Stimulated activated CD8-positive, alpha-beta memory T cell treated with anti-CD3 and anti-CD28 coated beads, Interleukin-4, amount 100 ng/mL, for 24 hours (primary cell): ENCODE results near the gene PTN.
"Not testable (repeated sequence)": the region's sequence is repeated elsewhere in the genome, so short reads cannot be mapped to it uniquely, and the experiment has no call there.

Experiments used
- DNase-seq: peaks from one replicate; pipeline ENCODE4 v3.0.0-alpha.2; 2020; ENCODE audit warnings: low read depth

Gene PTN

DNA sequence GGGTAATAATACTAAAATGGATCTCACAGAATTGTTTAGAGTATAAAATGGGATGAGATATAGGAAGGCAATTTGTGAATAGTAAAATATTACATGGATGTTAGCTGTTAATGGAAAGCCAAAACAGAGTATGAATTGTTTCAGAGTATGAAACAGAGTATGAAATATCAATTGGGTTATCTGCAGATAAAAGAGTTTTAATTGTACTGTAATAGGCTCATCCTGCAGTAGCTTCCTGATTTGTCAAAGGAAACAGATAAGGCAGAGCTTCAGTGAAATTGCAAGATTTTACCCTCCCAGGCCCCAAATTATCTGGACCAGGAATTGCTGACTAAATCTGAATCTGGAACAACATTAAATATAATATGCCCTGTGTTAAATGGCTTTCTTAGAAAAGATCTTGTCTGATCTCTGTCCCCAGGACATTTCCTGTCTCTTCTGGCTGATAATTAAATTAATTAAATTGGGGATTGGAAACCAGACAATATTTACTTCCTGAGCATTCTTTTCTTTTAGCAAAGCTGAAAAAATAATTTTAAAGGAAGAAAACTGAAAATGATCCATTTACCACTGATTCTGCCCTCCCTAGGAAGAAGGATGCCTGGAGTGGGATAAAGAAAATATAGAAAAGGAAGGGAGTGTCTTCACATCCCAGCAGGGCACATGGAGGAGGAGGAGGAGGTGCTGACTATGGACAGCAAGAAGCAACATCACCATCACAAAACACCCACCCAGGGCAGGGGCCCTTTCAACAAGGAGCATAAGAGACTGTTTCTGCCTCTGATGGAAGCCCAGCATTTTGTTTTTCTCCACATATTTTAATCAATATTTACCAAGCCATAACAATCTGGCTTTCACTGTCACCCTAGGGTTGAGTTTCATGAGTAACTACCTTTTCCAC, 18.5 kb downstream of the PTN start:
- no peak for DNase-seq

DNA sequence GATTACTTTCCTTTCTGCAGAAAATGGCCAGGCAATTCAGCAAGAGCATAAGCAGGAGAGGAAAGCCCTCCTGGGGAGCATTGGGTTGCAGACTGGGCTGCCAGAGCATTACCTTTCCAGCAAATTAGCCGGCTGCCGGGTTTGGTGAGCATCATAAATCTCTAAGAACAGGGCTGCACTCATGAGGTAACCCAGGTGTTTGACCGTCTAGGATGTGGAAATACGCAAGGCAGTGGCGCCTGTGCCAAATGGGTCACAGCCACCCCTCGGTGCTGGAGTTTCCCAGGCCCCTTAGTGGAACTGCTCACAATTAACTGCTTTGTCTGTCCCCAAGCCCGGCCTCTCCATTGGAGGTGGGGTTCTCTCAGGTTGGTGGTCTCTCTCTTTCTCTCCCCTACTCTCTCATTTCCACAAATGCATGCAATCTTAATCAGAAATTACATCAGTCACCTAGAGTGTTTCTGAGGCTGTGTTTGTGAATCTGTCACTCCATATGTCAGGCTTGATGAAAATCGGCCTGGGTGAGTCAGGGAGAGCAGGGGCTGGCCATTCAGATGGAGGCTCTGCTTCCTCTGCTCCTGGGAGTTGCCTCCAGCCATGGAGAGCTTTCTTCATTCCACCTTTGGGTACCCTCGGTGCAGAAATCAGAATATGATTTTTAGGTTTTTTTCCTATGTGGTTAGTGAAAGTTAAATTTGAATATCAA, 26.7 kb downstream of the PTN start:
- DNase-seq, result no peak

DNA sequence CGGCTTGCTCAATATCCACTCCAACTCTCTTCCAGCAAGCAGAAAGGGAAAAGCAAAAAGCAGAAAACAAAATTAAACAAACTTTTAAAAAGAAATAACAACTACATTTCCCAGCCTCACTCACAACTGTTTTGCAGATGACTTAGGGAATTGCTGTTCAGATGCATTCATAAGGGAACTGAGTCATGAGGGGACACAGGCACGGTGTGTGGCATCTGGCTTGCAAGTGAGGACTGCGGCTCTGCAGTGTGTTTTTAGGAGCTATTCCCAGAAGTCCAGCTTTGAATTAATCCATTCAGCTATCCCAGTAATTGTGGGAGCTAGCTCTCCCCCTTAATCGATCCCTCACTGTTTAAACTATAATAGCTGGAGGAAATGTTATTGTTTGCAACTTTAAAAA, 30.3 kb downstream of the PTN start:
- DNase-seq, result no peak

DNA sequence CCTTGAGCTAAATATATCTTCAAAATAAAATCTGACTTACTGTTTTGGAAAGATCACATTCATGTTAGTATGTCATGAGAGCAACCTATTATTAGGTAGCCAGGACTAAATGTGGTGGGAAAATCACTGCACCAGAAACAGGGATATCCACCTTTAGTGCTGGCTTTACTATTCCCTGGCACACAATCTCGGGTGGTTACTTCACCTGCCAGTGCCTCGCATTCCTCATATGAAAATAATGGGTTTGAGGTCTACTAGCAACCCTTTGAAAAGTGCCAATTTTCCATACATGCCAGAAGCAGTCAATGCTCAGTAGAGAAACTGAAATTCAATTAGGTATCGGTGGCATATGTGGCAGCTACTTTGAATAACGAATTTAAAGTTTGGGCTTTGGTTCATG, 36.8 kb downstream of the PTN start:
- no peak for DNase-seq

DNA sequence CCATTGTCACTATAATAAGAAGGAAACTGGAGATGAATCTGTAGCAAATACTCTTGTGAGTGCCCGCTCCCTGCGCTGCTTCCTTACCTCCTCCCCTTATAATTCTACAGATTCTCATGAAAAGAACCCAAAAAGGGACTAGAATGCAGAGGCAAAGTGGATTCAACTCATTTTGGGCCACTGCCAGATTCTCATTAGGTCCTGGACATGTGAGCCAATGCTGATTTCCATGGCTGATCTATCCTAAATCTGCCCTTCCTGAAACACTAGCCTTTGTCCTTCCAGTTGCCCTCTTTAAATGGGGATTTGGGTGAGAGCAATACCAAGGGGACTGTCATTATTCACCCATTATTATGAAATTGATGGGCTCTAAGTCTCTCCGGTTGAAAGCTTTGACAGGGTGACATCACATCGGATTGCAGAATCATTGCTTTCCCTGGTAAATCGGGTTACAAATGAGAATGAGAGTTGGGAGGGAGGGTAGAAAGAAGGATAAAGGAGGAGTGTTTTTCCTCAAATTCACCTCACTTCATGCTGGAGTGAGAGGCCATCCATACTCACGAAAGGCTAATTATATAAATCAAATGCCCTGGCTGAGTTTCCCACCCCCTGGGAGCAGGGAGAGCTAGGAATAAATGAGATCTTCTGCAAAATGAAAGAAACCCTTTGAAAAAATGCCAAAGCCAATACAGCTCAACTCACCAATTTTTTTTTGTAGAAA, 37.5 kb downstream of the PTN start:
- DNase-seq, result no peak

DNA sequence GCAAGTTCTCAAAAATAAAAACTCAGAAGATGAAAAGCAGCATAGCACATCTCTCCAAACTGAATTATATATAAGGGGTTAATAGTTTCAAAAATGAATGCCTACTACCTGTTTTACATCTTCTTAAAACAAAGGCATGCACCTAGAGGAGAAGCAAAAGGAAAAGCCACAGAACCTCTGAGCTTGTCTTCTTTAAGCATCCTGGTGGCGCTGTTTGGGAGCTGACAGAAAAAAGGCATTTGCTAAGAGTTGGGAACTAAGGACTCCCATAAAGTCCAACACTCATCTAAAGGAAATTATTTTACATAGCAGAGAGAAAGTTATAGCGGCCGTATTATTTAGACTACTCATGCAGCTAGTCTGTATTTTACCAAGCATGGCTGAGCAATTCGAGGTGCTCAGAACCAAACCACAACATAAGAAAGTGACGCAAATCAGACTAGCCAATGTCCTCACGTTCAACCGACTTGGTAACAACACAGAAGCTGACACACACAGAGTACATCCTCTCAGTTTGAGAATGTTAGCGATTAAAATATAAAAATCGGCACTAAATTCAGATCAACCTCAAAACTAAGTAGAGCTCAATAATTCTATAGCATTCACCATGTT, 38.8 kb downstream of the PTN start:
- no peak for DNase-seq

DNA sequence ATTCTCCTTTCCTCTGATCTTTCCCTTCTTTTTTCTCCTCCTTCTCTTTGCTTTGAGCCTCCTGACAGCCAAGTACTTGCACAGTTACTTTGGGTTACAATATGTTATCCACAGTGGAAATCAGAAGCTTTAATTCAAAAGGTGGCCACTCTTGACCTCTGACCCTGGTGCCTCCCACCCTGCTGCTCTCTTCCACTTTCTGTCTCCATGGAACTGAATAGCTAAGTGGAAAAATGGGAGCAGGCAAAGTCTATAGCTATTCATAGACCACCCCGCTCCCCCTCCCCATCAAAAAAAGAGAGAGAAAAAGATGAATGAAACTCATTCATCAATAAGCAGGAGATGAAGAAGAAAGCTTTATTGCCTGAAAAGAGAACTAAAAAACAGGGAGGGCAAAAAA, 39.4 kb downstream of the PTN start:
- no peak for DNase-seq

DNA sequence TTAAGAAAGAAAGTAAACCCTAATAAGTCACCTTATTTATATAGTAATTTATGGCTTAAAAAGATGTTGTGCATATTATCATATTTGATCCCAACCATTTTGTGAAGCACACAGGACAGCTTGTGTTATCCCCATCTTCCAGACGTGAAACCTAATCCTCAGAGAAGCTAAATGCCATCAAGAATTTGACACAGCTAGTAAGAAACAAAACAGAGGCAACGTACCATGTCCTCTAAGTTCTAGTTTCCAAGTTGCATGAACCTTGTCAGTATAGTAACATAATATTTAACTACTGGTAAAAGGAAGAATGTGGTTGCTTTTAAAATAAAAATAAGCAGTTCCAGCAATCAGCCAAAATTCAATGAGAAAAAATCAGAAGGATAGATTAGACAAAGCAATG, 41.5 kb downstream of the PTN start:
- DNase-seq, result no peak

DNA sequence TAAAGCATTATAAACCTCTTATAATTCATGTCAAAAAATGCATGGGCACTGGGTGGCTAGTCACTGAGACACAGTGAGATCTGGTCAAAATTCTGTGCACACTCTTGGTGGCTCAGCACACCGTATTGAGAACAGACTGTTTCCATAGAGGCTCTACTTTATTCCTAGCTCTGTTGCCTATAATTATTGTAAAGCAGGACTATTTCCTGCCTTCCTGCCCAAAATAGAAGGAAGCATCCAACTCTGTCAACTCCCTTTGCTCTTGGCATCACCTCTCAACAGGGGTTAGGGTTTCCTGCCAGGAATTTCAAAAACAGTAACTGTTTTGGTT, 45.1 kb downstream of the PTN start:
- DNase-seq, result no peak

DNA sequence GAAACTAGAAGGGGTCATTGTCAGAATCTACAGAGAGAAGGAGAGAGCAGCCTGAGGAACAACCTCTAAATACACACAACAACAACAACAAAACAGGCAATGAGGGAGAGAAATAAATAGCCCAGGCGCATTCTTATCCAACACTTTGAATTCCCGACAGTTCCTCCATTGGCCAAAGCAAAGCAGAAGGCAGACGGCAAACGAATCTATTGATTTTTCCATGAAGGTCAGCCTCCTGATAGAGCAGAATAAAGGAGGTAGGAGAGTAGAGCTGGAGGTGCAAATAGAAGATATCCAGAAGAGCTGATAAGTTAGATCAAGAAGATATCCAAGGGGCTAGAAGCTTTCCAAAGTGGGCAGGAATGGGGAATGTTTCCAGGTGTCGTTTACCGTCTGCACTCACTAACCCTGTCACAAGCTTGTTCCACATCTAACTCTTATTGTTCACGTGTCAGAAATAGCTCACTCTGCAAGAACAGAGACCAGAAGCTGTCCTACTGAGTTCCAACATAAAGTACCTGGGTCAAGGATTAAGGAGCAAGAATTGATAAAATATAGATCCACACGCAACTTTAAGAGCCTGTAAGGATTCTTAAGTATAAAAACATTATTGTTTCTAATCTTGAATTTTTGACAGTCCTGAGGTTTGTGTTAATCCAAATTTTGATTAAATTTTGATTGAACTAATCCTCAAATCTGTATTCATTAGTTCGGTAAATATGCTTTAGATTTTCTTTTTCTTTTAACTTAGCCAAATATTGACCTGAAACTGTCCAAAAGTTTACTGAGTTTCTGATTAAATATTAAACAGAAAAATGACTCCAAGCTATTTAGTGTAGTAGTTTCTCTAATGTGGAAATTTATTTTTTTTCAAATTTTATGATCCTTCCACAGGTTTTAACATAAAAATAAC, 45.7 kb downstream of the PTN start:
- DNase-seq, result no peak

DNA sequence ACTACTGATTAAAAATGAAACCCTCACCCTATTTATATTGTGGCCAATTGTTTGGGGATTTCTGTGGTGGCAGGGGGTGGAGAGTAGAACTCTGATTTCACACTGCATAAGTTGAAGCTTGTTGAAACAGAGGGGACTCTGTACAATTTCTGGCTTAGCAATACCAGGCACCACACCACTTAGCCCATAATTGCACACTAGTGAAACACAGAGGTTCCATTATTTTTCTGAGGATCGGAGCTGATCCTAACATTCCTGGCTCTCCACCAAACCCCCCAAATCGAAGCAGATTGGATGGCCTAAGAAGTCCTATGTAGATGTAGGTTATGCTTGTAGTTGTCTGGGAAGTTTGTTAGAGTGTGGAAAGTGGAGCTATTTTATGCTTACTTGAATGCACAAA, 47.0 kb downstream of the PTN start:
- DNase-seq, result no peak

DNA sequence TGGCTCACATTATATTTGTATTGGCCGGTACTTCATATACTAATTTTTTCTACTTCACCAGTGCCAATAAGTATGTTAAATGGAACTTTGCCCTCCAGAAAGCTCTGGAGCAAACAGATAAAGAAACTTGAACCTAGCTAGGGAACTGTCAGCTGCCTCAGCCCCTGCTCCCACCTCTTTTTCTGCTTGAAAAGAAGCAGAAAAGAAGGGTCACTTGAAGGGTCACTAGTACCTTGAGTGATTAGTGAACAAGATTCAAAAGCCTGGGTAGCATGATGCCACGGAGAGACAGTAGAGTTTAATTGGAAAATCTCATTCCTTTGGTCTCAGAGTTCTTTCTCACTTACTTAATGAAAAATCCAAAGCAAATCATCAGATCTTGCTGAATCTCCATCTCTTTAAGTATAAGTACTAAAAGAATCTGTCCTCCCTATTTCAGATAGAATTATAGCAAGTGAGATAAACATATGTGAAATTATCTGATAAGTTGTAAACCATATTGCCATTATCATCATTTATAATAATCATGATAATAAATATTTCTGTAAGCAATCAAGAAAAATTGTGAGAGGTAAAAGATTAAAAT, 47.7 kb downstream of the PTN start:
- DNase-seq, result no peak

DNA sequence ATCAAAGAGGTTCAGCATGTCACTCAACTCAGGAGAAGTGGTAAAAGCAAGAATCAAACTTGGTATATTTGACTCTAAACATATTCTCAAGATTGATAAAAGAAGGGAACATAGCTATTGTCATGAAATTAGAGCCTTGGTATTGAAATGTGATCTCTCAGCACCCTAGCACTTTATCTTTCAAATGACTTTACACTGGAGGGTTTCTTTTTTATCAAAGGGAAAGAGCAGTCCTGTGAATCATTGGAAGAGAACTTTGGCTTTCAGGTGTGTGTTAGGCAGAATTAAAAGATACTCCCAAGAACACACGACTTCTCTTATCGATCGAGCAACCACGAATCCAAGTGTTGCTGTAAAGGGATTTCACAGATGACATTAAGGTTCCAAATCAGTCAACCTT, 54.4 kb downstream of the PTN start:
- DNase-seq, result no peak

DNA sequence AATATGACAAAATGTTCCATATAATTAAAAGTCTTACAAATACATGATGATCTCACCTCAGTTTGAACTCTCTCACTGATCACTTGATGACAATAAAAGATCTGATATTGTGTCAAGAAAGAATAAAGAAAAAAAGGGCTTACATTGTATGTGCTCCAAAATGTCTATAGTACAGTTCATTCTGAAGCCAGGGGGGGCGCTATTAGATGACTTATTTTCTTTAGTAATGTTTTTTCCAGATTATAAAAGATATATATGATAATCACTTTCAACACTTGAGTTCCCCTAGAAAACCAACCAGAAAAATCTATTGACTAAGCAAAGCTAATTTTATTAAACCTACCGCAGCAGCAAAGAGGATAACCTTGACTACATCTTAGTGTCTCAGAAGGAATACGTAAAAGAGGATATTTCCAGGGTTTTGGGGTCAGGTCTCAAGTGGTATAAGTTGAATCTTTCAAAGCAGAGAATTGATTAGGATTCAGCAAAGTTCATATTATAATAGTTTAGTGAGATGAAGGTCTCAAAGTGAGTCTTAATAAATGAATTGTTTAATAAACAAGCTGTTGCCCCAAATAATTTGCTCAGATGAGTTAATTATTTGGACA, 55.8 kb downstream of the PTN start:
- no peak for DNase-seq

DNA sequence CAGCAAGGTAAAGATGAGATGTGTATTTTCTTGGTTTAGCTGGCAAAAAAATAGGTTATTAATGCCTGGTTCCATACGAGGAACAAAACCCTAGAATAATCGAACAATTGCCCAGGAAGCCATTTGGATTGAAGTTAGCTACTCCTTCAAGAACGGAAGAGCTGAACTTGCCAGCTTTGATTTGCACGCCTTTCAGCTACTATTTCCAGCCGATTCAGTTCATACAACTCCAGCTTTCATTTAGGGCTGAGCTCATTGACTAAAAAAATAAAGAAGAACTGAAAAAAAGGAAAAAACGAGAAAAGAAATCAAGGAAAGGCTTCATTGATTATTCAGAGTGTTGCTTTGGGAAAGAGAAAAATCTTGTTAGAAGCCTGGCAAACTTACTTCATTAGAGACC, 60.4 kb downstream of the PTN start:
- no peak for DNase-seq

DNA sequence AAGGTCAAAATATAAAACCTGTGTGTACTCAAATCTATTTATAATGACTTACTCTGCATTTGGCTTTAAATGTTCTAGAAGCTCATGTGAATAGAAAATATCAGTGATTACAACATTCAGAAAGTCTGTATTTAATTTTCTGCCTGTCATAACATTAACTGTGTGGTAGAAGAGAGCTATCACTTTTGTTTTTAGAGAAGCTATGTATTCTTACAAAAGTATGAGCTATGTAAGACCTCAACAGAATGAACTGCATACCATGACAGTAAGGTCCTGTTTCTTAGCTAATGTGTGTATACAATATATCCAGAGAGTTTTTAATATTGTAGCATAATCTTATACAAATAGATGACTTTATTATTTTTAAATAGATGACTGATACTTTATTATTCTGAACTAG, 61.5 kb downstream of the PTN start:
- no peak for DNase-seq

DNA sequence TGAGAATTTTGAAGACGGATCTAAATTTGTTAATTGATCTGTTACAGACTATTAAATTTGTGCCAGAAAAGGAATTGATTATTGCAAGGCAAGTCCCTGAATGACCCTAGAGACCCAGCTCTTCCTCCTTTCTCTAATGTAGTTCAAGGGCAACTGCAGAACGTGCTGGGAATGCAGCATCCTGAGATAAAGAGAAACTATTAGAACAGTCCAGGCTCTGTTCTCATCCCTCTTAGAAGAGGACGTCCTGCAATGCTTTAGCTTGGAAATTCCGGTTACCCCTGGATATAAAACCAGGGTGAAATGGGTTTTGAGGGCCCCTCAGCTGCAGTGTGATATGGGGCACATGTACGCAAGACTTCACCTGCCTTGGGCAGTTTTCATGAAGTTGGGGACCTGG, 67.3 kb downstream of the PTN start:
- DNase-seq, result no peak

DNA sequence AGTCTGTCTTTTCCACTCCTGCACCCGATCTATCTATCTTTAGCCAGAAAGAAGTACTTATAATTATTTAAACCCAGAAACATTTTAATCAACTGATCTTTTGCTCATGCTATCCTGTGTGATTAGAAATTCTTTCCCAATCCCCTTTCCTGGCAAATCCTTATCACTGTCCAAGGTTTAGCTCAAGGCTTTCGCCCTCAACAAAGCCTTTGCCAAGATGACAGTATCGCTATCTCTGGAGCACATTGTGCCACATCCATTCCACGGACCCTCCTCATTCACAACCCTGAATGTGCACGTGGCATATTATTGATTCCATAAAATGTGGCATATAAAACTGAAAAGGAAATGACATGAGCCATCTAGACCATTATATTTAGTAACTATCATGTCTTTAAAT, 71.3 kb downstream of the PTN start:
- DNase-seq, result no peak

DNA sequence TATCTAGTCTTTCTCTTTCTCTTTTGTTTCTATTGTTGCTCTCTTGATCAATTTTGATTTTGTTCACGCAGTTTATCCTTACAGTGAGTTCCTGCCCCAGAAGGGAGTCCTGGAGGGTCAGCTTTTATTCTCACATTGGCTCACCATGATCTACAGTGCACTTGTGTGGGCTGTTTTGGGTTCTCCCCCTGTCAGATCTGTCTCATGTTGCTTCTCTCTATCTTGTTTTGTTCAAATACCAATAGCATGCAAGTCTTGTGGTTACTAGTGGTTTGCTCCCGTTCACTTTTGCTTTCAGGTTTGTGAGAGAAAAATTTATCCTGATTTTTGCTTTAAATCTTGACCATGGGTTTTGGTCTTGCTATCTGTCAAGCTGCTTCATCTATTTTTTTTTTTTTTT, 74.3 kb downstream of the PTN start:
- DNase-seq, result no peak

DNA sequence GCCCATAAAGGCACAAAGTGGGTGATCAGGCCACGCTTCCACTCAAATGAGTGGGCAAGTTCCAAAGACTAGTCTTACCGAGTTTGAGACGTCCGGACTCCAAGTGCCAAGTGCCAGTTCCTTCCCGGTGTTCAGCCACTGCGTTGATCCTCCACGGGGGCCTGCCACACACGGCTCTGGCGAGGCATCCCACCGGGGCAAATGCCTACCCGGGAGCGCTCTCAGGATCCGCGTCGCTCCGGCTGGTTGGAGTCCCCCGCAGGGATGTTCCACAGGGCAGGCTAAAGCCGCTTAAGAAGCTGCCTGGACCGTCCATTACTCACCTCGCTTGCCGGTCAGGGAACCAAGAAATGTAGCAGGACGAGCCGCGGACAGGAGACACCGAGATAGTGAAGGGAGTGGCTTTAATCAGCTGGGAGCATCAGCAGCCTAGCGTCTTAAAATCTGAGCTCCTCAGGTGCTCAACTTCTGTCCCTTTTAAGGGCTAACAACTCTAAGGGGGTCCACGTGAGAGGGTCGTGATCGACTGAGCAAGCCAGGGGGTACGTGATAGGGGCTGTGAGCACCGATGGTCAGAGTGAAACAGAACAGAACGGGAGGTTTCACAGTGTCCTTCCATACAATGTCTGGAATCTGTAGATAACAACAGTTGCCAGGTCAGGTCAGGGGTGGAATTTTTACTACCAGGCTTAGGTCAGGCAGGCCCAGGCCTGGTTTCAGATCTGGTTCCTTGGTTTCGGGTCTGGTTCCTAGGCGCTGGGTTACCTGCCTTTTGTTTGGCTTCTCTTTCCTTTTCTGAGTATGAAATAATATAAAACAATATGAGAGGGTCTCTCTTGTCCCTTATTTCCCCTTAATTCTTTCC, 75.3 kb downstream of the PTN start:
- not testable (repeated sequence) for DNase-seq
